IMR-90 (cell line): ENCODE data around the gene KCNJ1. TPM values are rescaled to one million over a fixed set of nuclear protein-coding genes. Genes with fewer than 3 reads are reported as not detected.

Experiments
- ATAC-seq: fragments of 200-7000 bp; cut with Tn5 transposase; 2 replicates; pipeline ENCODE4 v1.9.1; 2020; ENCODE audit warnings: low read depth, mild to moderate bottlenecking, moderate library complexity
- BruUV-seq: library from RNA; stranded (reverse); fragments of 400-500 nt; replicated peaks from 2 replicates; lab custom pipeline; 2021; lab: Mats Ljungman, UMichigan
- CTCF ChIA-PET: fragments of 300-600 bp; formaldehyde crosslinking; extraction: SDS; loops from one replicate; lab custom pipeline; 2021; ENCODE audit warnings: antibody characterized with exemption; lab: Yijun Ruan, JAX
- POLR2A ChIA-PET: fragments of 300-600 bp; sonication (Branson Sonifier 250); formaldehyde crosslinking; loops from one replicate; lab custom pipeline; 2022; ENCODE audit warnings: antibody characterized with exemption; ENCODE audit not compliant: unreplicated experiment; lab: Charles Lee
- DNase-seq: peaks from one replicate; pipeline ENCODE4 v3.0.0; 2013
- H2AFZ ChIP-seq: replicated peaks from 2 replicates; pipeline ENCODE3; 2013; ENCODE audit warnings: low read length, mild to moderate bottlenecking; ENCODE audit not compliant: poor library complexity
- H2AK5ac ChIP-seq: 2 replicates; pipeline ENCODE4 v1.6.1; 2013; ENCODE audit warnings: low read depth, low read length, inconsistent platforms
- H2AK9ac ChIP-seq: replicated peaks from 2 replicates; pipeline ENCODE3; 2013; ENCODE audit warnings: mild to moderate bottlenecking, low read depth, low read length, moderate library complexity; ENCODE audit not compliant: poor library complexity
- H2BK120ac ChIP-seq: 2 replicates; pipeline ENCODE4 v1.6.1; 2013; ENCODE audit warnings: low read depth, low read length, inconsistent platforms
- H2BK15ac ChIP-seq: 3 replicates; pipeline ENCODE4 v1.6.1; 2013; ENCODE audit warnings: low read depth, low read length, inconsistent platforms
- H2BK20ac ChIP-seq: 2 replicates; pipeline ENCODE4 v1.6.1; 2013; ENCODE audit warnings: low read depth, mild to moderate bottlenecking, inconsistent platforms, low read length, moderate library complexity
- H2BK5ac ChIP-seq: 2 replicates; pipeline ENCODE4 v1.6.1; 2013; ENCODE audit warnings: mild to moderate bottlenecking, low read depth, low read length, inconsistent platforms; ENCODE audit not compliant: poor library complexity, severe bottlenecking
- H3K14ac ChIP-seq: replicated peaks from 2 replicates; pipeline ENCODE4 v1.6.1; 2013; ENCODE audit warnings: low read depth, low read length, inconsistent platforms
- H3K18ac ChIP-seq: 2 replicates; pipeline ENCODE4 v1.6.1; 2013; ENCODE audit warnings: low read depth, low read length, control low read depth
- H3K23ac ChIP-seq: 2 replicates; pipeline ENCODE4 v1.6.1; 2013; ENCODE audit warnings: low read depth, low read length, inconsistent platforms
- H3K27ac ChIP-seq: 2 replicates; pipeline ENCODE4 v1.5.1; 2013; ENCODE audit warnings: mild to moderate bottlenecking, control low read depth, low read length; ENCODE audit not compliant: insufficient read depth
- H3K27me3 ChIP-seq: 2 replicates; pipeline ENCODE4 v1.6.1; 2013; ENCODE audit warnings: low read length; ENCODE audit not compliant: control insufficient read depth, insufficient read depth
- H3K36me3 ChIP-seq: 2 replicates; pipeline ENCODE4 v1.6.1; 2013; ENCODE audit warnings: low read length, mixed read lengths; ENCODE audit not compliant: control insufficient read depth, insufficient read depth
- H3K4ac ChIP-seq: 2 replicates; pipeline ENCODE4 v1.6.1; 2013; ENCODE audit warnings: low read depth, low read length, inconsistent platforms
- H3K4me1 ChIP-seq: 2 replicates; pipeline ENCODE4 v1.6.1; 2013; ENCODE audit warnings: low read length, mixed read lengths; ENCODE audit not compliant: control insufficient read depth, insufficient read depth
- H3K4me2 ChIP-seq: 2 replicates; pipeline ENCODE4 v1.6.1; 2013; ENCODE audit warnings: low read depth, mild to moderate bottlenecking, control low read depth, low read length, moderate library complexity
- H3K4me3 ChIP-seq: 2 replicates; pipeline ENCODE4 v1.5.1; 2013; ENCODE audit warnings: low read depth, mild to moderate bottlenecking, control low read depth, low read length, moderate library complexity; ENCODE audit not compliant: insufficient read depth
- H3K56ac ChIP-seq: 2 replicates; pipeline ENCODE4 v1.6.1; 2013; ENCODE audit warnings: low read length, inconsistent platforms; ENCODE audit not compliant: insufficient read depth; ENCODE audit errors: extremely low read depth
- H3K79me1 ChIP-seq, 2 experiments: 2 replicates each; pipeline ENCODE4 v1.6.1; 2013; ENCODE audit warnings: low read length in 2 of 2, inconsistent platforms in 1 of 2, low read depth in 1 of 2
- H3K9ac ChIP-seq: 2 replicates; pipeline ENCODE4 v1.6.1; 2013; ENCODE audit warnings: low read depth, low read length, control low read depth
- H3K9me1 ChIP-seq: 2 replicates; pipeline ENCODE4 v1.6.1; 2013; ENCODE audit warnings: low read length, inconsistent platforms; ENCODE audit not compliant: insufficient read depth
- H3K9me3 ChIP-seq: 2 replicates; pipeline ENCODE4 v1.6.1; 2013; ENCODE audit warnings: low read length; ENCODE audit not compliant: control insufficient read depth, insufficient read depth
- H4K20me1 ChIP-seq: 2 replicates; pipeline ENCODE4 v1.6.1; 2013; ENCODE audit warnings: low read length, inconsistent platforms; ENCODE audit not compliant: insufficient read depth
- H4K5ac ChIP-seq: 2 replicates; pipeline ENCODE4 v1.6.1; 2013; ENCODE audit warnings: mild to moderate bottlenecking, low read depth, low read length, control low read depth
- H4K8ac ChIP-seq, 2 experiments: 2 replicates each; pipeline ENCODE4 v1.6.1; 2013; ENCODE audit warnings: low read depth in 2 of 2, low read length in 2 of 2, control low read depth in 1 of 2, inconsistent platforms in 1 of 2
- H4K91ac ChIP-seq: 2 replicates; pipeline ENCODE4 v1.6.1; 2013; ENCODE audit warnings: low read depth, low read length, inconsistent platforms; ENCODE audit not compliant: insufficient read depth
- BHLHE40 ChIP-seq: fragments of 150-350 bp; IDR thresholded peaks from 2 replicates; pipeline ENCODE4 v1.6.1; 2016; ENCODE audit warnings: mild to moderate bottlenecking, low read depth, low read length
- CEBPB ChIP-seq: IDR thresholded peaks from 2 replicates; pipeline ENCODE4 v1.6.1; 2012; ENCODE audit warnings: low read depth, low read length, improper control_type of control experiment
- CHD1 ChIP-seq: IDR thresholded peaks from 2 replicates; pipeline ENCODE4 v1.6.1; 2012; ENCODE audit warnings: low read depth, low read length, improper control_type of control experiment
- ELK1 ChIP-seq: fragments of 150-350 bp; IDR thresholded peaks from 2 replicates; pipeline ENCODE4 v1.6.1; 2016; ENCODE audit warnings: low read depth, mild to moderate bottlenecking, low read length, moderate library complexity, borderline replicate concordance
- FOS ChIP-seq: fragments of 150-350 bp; IDR thresholded peaks from 2 replicates; pipeline ENCODE4 v1.6.1; 2016; ENCODE audit warnings: low read depth, low read length
- MAFK ChIP-seq: IDR thresholded peaks from 2 replicates; pipeline ENCODE4 v1.6.1; 2012; ENCODE audit warnings: low read depth, low read length, improper control_type of control experiment
- MAZ ChIP-seq: IDR thresholded peaks from 2 replicates; pipeline ENCODE4 v1.6.1; 2012; ENCODE audit warnings: low read depth, mild to moderate bottlenecking, low read length, improper control_type of control experiment, moderate library complexity, borderline replicate concordance
- MXI1 ChIP-seq: IDR thresholded peaks from 2 replicates; pipeline ENCODE4 v1.6.1; 2012; ENCODE audit warnings: low read depth, mild to moderate bottlenecking, low read length, moderate library complexity, borderline replicate concordance
- NFE2L2 ChIP-seq: fragments of 150-350 bp; IDR thresholded peaks from 2 replicates; pipeline ENCODE4 v1.6.1; 2016; ENCODE audit warnings: low read depth, mild to moderate bottlenecking, low read length
- POLR2A ChIP-seq: IDR thresholded peaks from 2 replicates; pipeline ENCODE4 v1.6.1; 2012; ENCODE audit warnings: mild to moderate bottlenecking, low read depth, low read length
- RAD21 ChIP-seq: IDR thresholded peaks from 2 replicates; pipeline ENCODE4 v1.6.1; 2012; ENCODE audit warnings: low read length, improper control_type of control experiment
- RCOR1 ChIP-seq: IDR thresholded peaks from 2 replicates; pipeline ENCODE4 v1.6.1; 2012; ENCODE audit warnings: mild to moderate bottlenecking, low read length, improper control_type of control experiment; ENCODE audit not compliant: insufficient replicate concordance
- RFX5 ChIP-seq: IDR thresholded peaks from 2 replicates; pipeline ENCODE4 v1.8.0; 2012; ENCODE audit warnings: low read depth, mild to moderate bottlenecking, low read length, moderate library complexity
- SMC3 ChIP-seq: fragments of 150-350 bp; IDR thresholded peaks from 2 replicates; pipeline ENCODE4 v1.6.1; 2016; ENCODE audit warnings: low read depth, mild to moderate bottlenecking, antibody characterized with exemption, low read length, moderate library complexity
- USF2 ChIP-seq: fragments of 150-350 bp; IDR thresholded peaks from 2 replicates; pipeline ENCODE4 v1.6.1; 2017; ENCODE audit warnings: mild to moderate bottlenecking, antibody characterized with exemption, low read length, low read depth
- WGBS, 2 experiments: methylation state at CpG; one replicate each; pipeline versions ENCODE4 v1.1.5 to v1.1.7; 2013; ENCODE audit warnings: missing lambda C conversion rate in 2 of 2; ENCODE audit not compliant: insufficient read length in 1 of 2; ENCODE audit errors: extremely low coverage in 2 of 2; 5-methylcytosine and 5-hydroxymethylcytosine counted together
- dilution Hi-C: fragments of 300-500 bp; cut with HindIII; formaldehyde crosslinking; loops from one replicate; pipeline ENCODE4 v1.14.3; 2018; ENCODE audit warnings: low sequenced_read_pairs; ENCODE audit not compliant: unreplicated experiment
- in situ Hi-C: fragments of 300-500 bp; cut with MboI; formaldehyde crosslinking; loops from 3 replicates; pipeline ENCODE4 v1.14.3; 2019; ENCODE audit warnings: low sequenced_read_pairs, inconsistent platforms, mixed read lengths
- intact Hi-C: fragments of 100-400 bp; cut with micrococcal nuclease; formaldehyde crosslinking; loops from 2 replicates; pipeline ENCODE4 v1.10.0; 2022
- polyA plus RNA-seq, 3 experiments: library from polyadenylated mRNA; depleted of rRNA; stranded (reverse); fragments of >200 nt; gene quantifications; 2 replicates each; pipeline ENCODE4 v1.2.3, GENCODE V29; 2012; ENCODE audit warnings: low replicate concordance in 1 of 3
- total RNA-seq: library from RNA; depleted of rRNA; stranded (reverse); fragments of >200 nt; gene quantifications from 2 replicates; pipeline ENCODE4 v1.2.3, GENCODE V29; 2012
- TF ChIP-seq, protein P1 (sequence below): conservative IDR thresholded peaks from 2 replicates; pipeline ENCODE4 v1.5.1; 2012; ENCODE audit warnings: mild to moderate bottlenecking, low read depth, low read length, improper control_type of control experiment

KCNJ1 gene
- total and polyA plus RNA-seq, 2 of the 4 experiments (the other 2 are of a cell fraction), result not detected

GRCh38 chr11:128841461-128842072 lies 25.5 kb downstream of the KCNJ1 start:
- TF ChIP-seq RAD21 (no peak), MAZ (no peak), RFX5 (no peak), USF2 (no peak), CHD1 (no peak), ELK1 (no peak), MAFK (no peak), POLR2A (no peak), CEBPB (no peak), NFE2L2 (no peak), SMC3 (no peak), RCOR1 (no peak), MXI1 (no peak), BHLHE40 (no peak), FOS (no peak)
- TF ChIP-seq, protein P1, sequence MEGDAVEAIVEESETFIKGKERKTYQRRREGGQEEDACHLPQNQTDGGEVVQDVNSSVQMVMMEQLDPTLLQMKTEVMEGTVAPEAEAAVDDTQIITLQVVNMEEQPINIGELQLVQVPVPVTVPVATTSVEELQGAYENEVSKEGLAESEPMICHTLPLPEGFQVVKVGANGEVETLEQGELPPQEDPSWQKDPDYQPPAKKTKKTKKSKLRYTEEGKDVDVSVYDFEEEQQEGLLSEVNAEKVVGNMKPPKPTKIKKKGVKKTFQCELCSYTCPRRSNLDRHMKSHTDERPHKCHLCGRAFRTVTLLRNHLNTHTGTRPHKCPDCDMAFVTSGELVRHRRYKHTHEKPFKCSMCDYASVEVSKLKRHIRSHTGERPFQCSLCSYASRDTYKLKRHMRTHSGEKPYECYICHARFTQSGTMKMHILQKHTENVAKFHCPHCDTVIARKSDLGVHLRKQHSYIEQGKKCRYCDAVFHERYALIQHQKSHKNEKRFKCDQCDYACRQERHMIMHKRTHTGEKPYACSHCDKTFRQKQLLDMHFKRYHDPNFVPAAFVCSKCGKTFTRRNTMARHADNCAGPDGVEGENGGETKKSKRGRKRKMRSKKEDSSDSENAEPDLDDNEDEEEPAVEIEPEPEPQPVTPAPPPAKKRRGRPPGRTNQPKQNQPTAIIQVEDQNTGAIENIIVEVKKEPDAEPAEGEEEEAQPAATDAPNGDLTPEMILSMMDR, result no peak
- Histone ChIP-seq H3K36me3 (no peaks in the 10 kb centered on the region), H2AK5ac (no peak overlapping the region), H3K27me3 (peaks cover 55% of the 10 kb centered on the region), H4K20me1 (no peaks in the 10 kb centered on the region), H3K14ac (no peak overlapping the region), H4K8ac (no peak overlapping the region), H4K5ac (no peak overlapping the region), H3K9me3 (no peaks in the 10 kb centered on the region; the same call in 1 of the 2 replicates), H3K56ac (no peak overlapping the region), H3K18ac (no peak overlapping the region), H2BK5ac (no peak overlapping the region), H2AFZ (no peak overlapping the region), H2BK120ac (no peak overlapping the region), H2BK15ac (no peak overlapping the region), H3K4ac (no peak overlapping the region), H3K4me1 (no peaks in the 10 kb centered on the region), H3K79me1 (no peaks in the 10 kb centered on the region), H3K9me1 (no peaks in the 10 kb centered on the region), H2BK20ac (no peak overlapping the region), H3K27ac (no peak overlapping the region), H4K91ac (no peak overlapping the region), H3K9ac (no peak overlapping the region), H3K4me3 (no peak overlapping the region), H2AK9ac (no peak overlapping the region), H3K4me2 (no peak overlapping the region), H3K23ac (no peak overlapping the region)
- DNase-seq (no peak), ATAC-seq (no peak)
- in situ Hi-C loops (no loop called here), intact Hi-C loops (no loop called here), dilution Hi-C loops (loop anchor here (25.0 kb wide), 1 partner anchor 654 kb away; no protein-coding TSS in a partner anchor)
- 100% methylated on average over 1 of the region's 7 CpGs; no CpG with 5 or more reads in 1 of the 2 experiments for WGBS, 2 experiments
- BruUV-seq, result no TSS peak
- CTCF ChIA-PET, result interaction anchor here (1.0 kb wide), 1 partner anchor 11 kb away, joined by 5 read pairs; no protein-coding TSS in a partner anchor
- POLR2A ChIA-PET, result no interaction called here
